Hematopoietic multipotent progenitor cell treated with erythropoietin and hydrocortisone succinate and interleukin-3 and kit ligand, for 17 days (in vitro differentiated cells): ENCODE data around the gene SLC45A1.

Source experiments
- DNase-seq: peaks from one replicate; pipeline ENCODE4 v3.0.0-alpha.2; 2015; ENCODE audit warnings: low spot score

Gene SLC45A1

DNA sequence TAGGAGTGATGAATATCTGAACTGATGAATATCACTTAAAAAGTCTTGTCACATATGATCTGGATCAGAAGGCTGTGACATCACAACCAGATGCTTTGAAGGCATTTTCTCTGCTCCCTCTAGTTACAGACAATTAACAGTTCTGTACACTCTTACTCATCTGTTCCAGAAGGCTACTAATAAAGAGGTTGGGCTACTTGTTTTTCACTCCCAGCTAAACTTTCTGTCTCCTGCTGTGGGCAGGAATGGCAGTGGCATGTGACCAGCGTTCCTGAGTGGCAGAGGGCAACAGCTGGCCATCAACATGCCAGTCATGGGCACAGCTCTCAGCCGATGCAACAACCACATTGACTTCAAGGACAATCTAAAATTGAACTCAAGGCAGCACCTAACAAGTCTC is 66.7 kb downstream of the SLC45A1 start:
- DNase-seq, result no peak

DNA sequence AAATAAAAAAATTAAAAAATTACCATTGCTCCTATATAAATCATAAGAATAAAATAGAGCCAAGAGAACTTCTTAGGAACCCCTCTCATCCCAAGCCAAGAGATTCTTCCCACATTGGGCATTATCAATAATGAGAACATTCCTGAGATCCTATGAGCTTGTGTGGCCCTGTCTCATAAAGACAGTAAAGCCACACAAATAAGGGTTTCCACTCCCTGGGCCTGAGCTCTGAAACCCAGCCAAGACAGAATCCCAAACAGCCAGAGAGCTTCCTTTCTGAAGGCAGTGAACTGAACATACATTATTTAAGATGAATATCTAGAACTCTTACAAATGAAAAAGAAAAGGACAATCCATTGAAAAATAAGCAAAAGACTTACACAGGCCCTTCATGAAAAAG is 68.3 kb downstream of the SLC45A1 start:
- no peak for DNase-seq

DNA sequence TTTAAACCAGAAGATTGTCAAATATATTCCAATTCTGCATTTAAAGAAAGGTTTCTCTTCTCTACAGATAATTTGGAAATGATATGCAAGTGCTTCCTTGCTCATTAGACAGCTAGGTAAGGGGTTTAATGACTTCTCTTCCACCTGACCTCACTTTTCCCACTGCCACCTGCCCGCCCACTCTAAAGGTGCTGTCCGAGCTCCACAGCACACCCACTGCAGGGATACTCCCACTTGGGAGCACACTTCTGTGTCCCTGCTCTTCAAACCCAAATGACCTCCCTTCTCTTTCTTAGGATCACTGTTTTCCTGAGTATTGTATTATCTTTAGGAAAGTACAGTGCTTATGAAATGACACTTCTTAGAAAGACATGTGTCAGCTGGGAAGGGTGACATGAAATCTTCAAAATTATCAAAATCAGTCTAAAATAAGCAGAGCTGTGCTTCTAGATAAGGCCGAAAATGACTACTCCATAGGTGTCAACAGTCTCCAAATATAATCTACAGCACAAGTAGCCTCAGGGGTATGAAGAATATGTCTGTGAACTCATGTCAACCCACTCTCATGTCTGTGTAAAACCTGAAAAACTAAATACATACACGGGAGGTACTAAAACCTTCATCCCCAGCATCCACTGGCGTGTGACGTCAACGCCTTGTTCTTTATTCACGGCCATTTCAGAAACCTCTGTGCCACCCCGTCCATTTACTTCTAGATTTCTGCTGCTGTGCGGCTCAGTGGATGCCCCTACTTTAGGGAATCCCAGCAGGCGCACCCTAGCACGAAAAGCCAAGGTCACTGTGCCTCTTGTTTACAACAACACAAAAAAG is 71.0 kb downstream of the SLC45A1 start:
- no peak for DNase-seq

DNA sequence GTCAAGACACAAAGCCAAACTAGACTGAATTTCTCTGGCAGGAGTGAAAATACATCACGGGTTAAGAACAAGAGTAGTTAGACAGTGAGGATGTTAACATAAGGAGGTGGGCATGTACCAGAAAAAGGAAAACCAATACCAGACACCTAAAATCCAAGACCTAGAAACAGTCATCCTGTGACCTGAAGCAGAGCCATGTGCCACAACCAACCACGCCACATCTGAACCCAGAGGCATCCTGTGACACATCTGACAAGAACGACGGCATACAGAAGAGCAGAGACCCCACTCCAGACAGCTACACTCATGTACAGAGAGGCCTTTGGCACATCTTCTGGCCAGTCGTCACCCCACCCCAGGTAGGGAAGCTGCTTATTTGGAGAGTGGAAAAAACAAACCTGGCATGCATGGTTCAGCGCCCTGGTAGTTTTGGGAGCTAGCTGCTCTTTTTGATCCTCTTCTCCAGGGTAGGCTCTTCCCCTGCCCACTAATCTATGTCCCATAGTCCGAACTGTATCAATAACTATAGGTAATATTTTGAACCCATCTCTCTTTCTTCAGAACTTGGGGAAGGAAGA is 72.1 kb downstream of the SLC45A1 start:
- DNase-seq, result no peak

DNA sequence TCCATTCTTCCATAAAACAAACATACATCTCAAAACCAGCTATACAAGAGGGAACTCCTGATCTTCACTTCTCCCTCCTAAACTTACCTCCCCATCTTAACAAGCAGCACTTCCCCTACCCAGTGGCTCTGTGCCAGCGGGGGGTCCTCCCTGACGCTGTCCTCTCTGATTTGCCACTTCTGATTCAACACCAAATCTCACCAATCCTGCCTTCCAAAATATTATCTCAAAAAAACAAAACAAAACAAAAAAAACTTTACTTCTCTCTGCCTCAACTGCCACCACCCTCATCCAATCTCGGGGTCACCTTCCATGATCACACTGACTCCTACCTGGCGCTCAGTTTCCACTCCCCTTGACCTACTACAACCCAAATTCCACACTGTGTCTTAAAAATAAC is 72.8 kb downstream of the SLC45A1 start:
- no peak for DNase-seq

DNA sequence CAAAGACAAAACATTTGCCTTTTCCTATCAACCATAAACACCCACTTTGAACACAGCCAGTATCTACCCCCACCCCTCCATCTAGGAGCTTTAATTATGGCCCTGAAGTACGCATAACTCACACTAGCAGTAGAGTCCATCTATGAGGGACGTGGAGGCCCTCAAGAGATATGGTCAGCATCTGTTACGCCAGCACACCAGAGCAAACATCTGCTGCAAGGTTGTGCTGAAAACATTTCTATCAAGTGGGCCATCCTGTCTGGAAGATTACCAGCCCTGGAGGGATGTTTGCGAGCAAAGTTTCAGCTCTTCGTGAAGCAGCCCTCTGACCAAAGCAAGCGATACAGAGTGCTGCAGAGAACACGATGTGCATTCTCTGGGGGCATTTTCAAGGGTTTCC is 74.6 kb downstream of the SLC45A1 start:
- DNase-seq, result no peak
